Measurements from ENCODE around the gene ATP2B1. TPM values are rescaled to one million over a fixed set of nuclear protein-coding genes. Genes with fewer than 3 reads are reported as not detected.

ATP2B1 gene
- total and polyA plus RNA-seq, 2 of the 13 experiments (the other 11 are each of a cell fraction or from before 2014, with no cell fraction given), result 12.1 to 60.2 TPM

GRCh38 chr12:89575374-89575773, 133.3 kb downstream of the ATP2B1 start (continued):
- TF ChIP-seq ARID5B (CRISPR knock-in tag; IDR thresholded peaks at IDR 0.05) (0 out of 2 replicates have a peak, but pooled peaks have one; percentile 27), FOXA3 (CRISPR knock-in tag; IDR thresholded peaks at IDR 0.05) (0 out of 2 replicates have a peak, but pooled peaks have one; percentile 10), SOX5 (CRISPR knock-in tag; IDR thresholded peaks at IDR 0.05; ENCODE audit: borderline replicate concordance) (no peak), ATF4 (CRISPR knock-in tag; IDR thresholded peaks at IDR 0.05) (peak in 1 of 2 experiments; percentile 85; a peak in 2 of 4 replicates), ZNF737 (CRISPR knock-in tag; IDR thresholded peaks at IDR 0.05; ENCODE audit: borderline replicate concordance) (no peak)

- FAIRE-seq (no peak), ATAC-seq (no peak; the same call in 2 of the 3 replicates), DNase-seq (ENCODE audit: low spot score) (peak; percentile 2)
- Histone ChIP-seq H3K79me2 (ENCODE audit: insufficient read depth, low read length) (no peaks in the 10 kb centered on the region), H3K9ac (ENCODE audit: insufficient read depth, low read depth, low read length) (no peak overlapping the region), H3K4me2 (ENCODE audit: low read depth, low read length) (peak overlapping the region; percentile 41), H3K36me3 (replicated peaks in 1 of 2; ENCODE audit: control insufficient read depth in 1 of 2, insufficient read depth in 2 of 2, low read length in 2 of 2) (no peaks in the 10 kb centered on the region), H3K27me3 (ENCODE audit: control insufficient read depth in 1 of 2, insufficient read depth in 2 of 2, low read length in 2 of 2) (no peaks in the 10 kb centered on the region), H4K20me1 (ENCODE audit: insufficient read depth, low read length) (no peaks in the 10 kb centered on the region), H3K27ac (ENCODE audit: extremely low read length, insufficient read depth, low read length) (no peak overlapping the region), H3K4me3 (replicated peaks in 1 of 3; ENCODE audit: insufficient read depth in 1 of 3, low read depth in 2 of 3, low read length in 3 of 3) (no peak overlapping the region; a peak in 1 of 6 replicates), H2AFZ (ENCODE audit: low read length) (no peak overlapping the region), H3K4me1 (ENCODE audit: insufficient read depth, low read length) (peaks cover 23% of the 10 kb centered on the region), H3K9me3 (ENCODE audit: low read length) (no peaks in the 10 kb centered on the region)
- BruUV-seq (replicated peaks), result no TSS peak
- WGBS (ENCODE audit: low lambda C conversion rate), result 26% methylated on average over 2 of the region's 2 CpGs
- ChIA-PET POLR2A (no interaction called here), CTCF (ENCODE audit: low intra/inter-chr PET ratio, low total read pairs) (no interaction called here)
- in situ Hi-C loops (cut with HindIII; ENCODE audit: extremely low pct_ligation_motif_present, low pct_unique_long_range_greater_than_20kb) (no loop called here), intact Hi-C loops (cut with micrococcal nuclease; ENCODE audit: unreplicated experiment) (no loop called here)
- TF ChIP-seq ZBTB49 (CRISPR knock-in tag; IDR thresholded peaks at IDR 0.05; ENCODE audit: borderline replicate concordance) (no peak), ZNF317 (CRISPR knock-in tag; IDR thresholded peaks at IDR 0.05) (no peak), ZNF20 (CRISPR knock-in tag; IDR thresholded peaks at IDR 0.05) (no peak)
These were observed 133.9 kb downstream of the ATP2B1 start for GRCh38 chr12:89574736-89575208.
